OCI-M2 (cell line): ENCODE results near the gene RGS14.
"Not testable (repeated sequence)": the region's sequence is repeated elsewhere in the genome, so short reads cannot be mapped to it uniquely, and the experiment has no call there.

Experiments used
- DNase-seq: peaks from one replicate; lab custom pipeline; 2025; ENCODE audit not compliant: unreplicated experiment; lab: John Stamatoyannopoulos, UW

RGS14 gene

GRCh38 chr5:177344891-177345290 is 12.8 kb upstream of the RGS14 start:
- DNase-seq = no peak

GRCh38 chr5:177346820-177347219 is 10.9 kb upstream of the RGS14 start:
- DNase-seq = no peak

GRCh38 chr5:177347699-177348098 is 10.0 kb upstream of the RGS14 start:
- DNase-seq = no peak

GRCh38 chr5:177349362-177349647 is 8.4 kb upstream of the RGS14 start:
- no peak for DNase-seq

- DNase-seq = no peak
These were observed 8.0 kb upstream of the RGS14 start for GRCh38 chr5:177349762-177350161.

- no peak for DNase-seq
These were observed 6.8 kb upstream of the RGS14 start for GRCh38 chr5:177350776-177351391.

- DNase-seq = peak; percentile 10
These were observed 6.1 kb upstream of the RGS14 start, which contains the start of gene LMAN2 for GRCh38 chr5:177351392-177352329. LMAN2 (minus strand) TSS chr5:177351668; CDS start chr5:177351647, 21 bp downstream.

- no peak for DNase-seq
These were observed 4.6 kb upstream of the RGS14 start for GRCh38 chr5:177353093-177353492.

GRCh38 chr5:177354256-177354655 is 3.5 kb upstream of the RGS14 start:
- DNase-seq = no peak

GRCh38 chr5:177354711-177355110 is 3.0 kb upstream of the RGS14 start:
- DNase-seq = no peak

- DNase-seq = no peak
These were observed 2.4 kb upstream of the RGS14 start for GRCh38 chr5:177355162-177355867.

GRCh38 chr5:177355868-177356168 is 1.9 kb upstream of the RGS14 start:
- DNase-seq = no peak

- DNase-seq = no peak
These were observed 978 bp upstream of the RGS14 start for GRCh38 chr5:177356746-177357145.

- DNase-seq = no peak
These were observed 622 bp upstream of the RGS14 start for GRCh38 chr5:177357146-177357458.

- no peak for DNase-seq
These were observed 671 bp downstream of the RGS14 start for GRCh38 chr5:177358370-177358819.

GRCh38 chr5:177359451-177359851 is 1.7 kb downstream of the RGS14 start:
- no peak for DNase-seq

GRCh38 chr5:177359860-177360259 is 2.1 kb downstream of the RGS14 start:
- no peak for DNase-seq

- not testable (repeated sequence) for DNase-seq
These were observed 3.0 kb downstream of the RGS14 start for GRCh38 chr5:177360740-177361139.

- no peak for DNase-seq
These were observed 3.9 kb downstream of the RGS14 start for GRCh38 chr5:177361418-177362291.

- DNase-seq = no peak
These were observed 4.5 kb downstream of the RGS14 start for GRCh38 chr5:177362292-177362609.
